Fibroblast of lung (primary cell): Measurements from ENCODE around the gene RBM4B. TPM values are rescaled to one million over a fixed set of nuclear protein-coding genes. Genes with fewer than 3 reads are reported as not detected.

ENCODE experiments used
- DNase-seq, 2 donors: peaks; one replicate each; pipeline versions ENCODE4 v3.0.0 to v3.0.0-alpha.2; 2010; ENCODE audit warnings: low read depth in 2 of 2
- H2AFZ ChIP-seq: 2 replicates; pipeline ENCODE4 v1.5.1; 2012; ENCODE audit warnings: low read length, control low read depth, inconsistent platforms
- H3K27ac ChIP-seq: 2 replicates; pipeline ENCODE4 v1.5.1; 2011; ENCODE audit warnings: low read length, control low read depth; ENCODE audit not compliant: insufficient read depth
- H3K27me3 ChIP-seq: 2 replicates; pipeline ENCODE4 v1.5.1; 2011; ENCODE audit warnings: mild to moderate bottlenecking, low read length; ENCODE audit not compliant: control insufficient read depth, insufficient read depth
- H3K36me3 ChIP-seq: 2 replicates; pipeline ENCODE4 v1.5.1; 2011; ENCODE audit warnings: low read length; ENCODE audit not compliant: control insufficient read depth, insufficient read depth
- H3K4me1 ChIP-seq: 2 replicates; pipeline ENCODE4 v1.5.1; 2011; ENCODE audit warnings: low read length; ENCODE audit not compliant: control insufficient read depth, insufficient read depth; ENCODE audit errors: extremely low read depth
- H3K4me2 ChIP-seq: 2 replicates; pipeline ENCODE4 v1.5.1; 2011; ENCODE audit warnings: low read length, control low read depth; ENCODE audit not compliant: insufficient read depth; ENCODE audit errors: extremely low read depth
- H3K4me3 ChIP-seq, 4 experiments: fragments of 200-600 bp in 1 of 4; sonication (generic) in 1 of 4; replicated peaks in 1 of 4; 2 replicates each; pipeline ENCODE4 v1.5.1; 2011 to 2016; ENCODE audit warnings: low read length in 4 of 4, low read depth in 3 of 4, mild to moderate bottlenecking in 3 of 4, control low read depth in 2 of 4, inconsistent platforms in 1 of 4, mixed read lengths in 1 of 4; ENCODE audit not compliant: insufficient read depth in 1 of 4; ENCODE audit errors: control extremely low read depth in 1 of 4
- H3K79me2 ChIP-seq: 2 replicates; pipeline ENCODE4 v1.5.1; 2012; ENCODE audit warnings: mild to moderate bottlenecking, low read length, inconsistent platforms; ENCODE audit not compliant: control insufficient read depth, insufficient read depth
- H3K9ac ChIP-seq: 2 replicates; pipeline ENCODE4 v1.5.1; 2011; ENCODE audit warnings: mild to moderate bottlenecking, low read length, control low read depth; ENCODE audit not compliant: insufficient read depth
- H3K9me3 ChIP-seq: 2 replicates; pipeline ENCODE4 v1.5.1; 2012; ENCODE audit warnings: low read depth, low read length; ENCODE audit not compliant: control insufficient read depth, insufficient read depth
- H4K20me1 ChIP-seq: 2 replicates; pipeline ENCODE4 v1.5.1; 2011; ENCODE audit warnings: low read length; ENCODE audit not compliant: control insufficient read depth, insufficient read depth; ENCODE audit errors: extremely low read depth
- EZH2 ChIP-seq: IDR thresholded peaks from 2 replicates; pipeline ENCODE4 v1.5.1; 2012; ENCODE audit warnings: low read length, control low read depth, mild to moderate bottlenecking; ENCODE audit errors: missing control alignments
- polyA plus RNA-seq, 2 donors: library from polyadenylated mRNA; depleted of rRNA in 1 of 2; stranded (reverse) in 1 of 2; unstranded in 1 of 2; fragments of >200 nt; gene quantifications; 2 replicates each; pipeline ENCODE4 v1.2.1, GENCODE V29; 2011 to 2012; ENCODE audit warnings: missing spikeins in 1 of 2
- total RNA-seq: library from RNA; depleted of rRNA; stranded (reverse); fragments of >200 nt; gene quantifications from 2 replicates; pipeline ENCODE4 v1.2.1, GENCODE V29; 2014
- TF ChIP-seq, protein P1 (sequence below), 2 donors: IDR thresholded peaks in 1 of 2; conservative IDR thresholded peaks in 1 of 2; 1 replicate in 1 of 2; 2 replicates in 1 of 2; pipeline ENCODE4 v1.5.1; 2011 to 2012; ENCODE audit warnings: low read length in 2 of 2, control low read depth in 1 of 2, inconsistent platforms in 1 of 2, low read depth in 1 of 2, mild to moderate bottlenecking in 1 of 2

Gene RBM4B
- total and polyA plus RNA-seq, 2 donors (not counting 1 experiment from before 2014, with no cell fraction given), result 24.6 to 28.4 TPM

DNA sequence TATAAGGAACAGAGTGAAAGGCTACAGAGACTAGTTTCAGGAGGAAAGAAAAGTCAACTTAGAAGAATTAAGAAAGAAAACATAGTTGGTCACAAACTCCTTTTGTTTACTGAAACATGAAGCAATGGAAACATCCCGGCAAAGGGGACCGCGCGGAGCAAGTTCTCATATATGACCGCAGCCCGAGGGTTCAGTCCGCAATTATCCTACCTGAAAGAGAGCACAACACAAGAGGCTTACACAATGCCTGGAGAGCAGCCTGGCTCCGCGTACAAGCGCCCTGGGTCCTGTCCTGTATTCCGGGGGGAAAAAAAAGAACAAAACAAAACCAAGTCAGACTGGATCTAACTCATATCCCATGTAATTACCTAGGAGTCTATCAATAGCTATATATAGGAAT is 12.3 kb downstream of the RBM4B start:
- H3K4me2 ChIP-seq, result no peak overlapping the region
- H3K79me2 ChIP-seq, result peaks cover 12% of the 10 kb centered on the region
- H3K9me3 ChIP-seq, result no peaks in the 10 kb centered on the region
- no peak overlapping the region for H3K4me3 ChIP-seq
- no peak for DNase-seq
- H3K36me3 ChIP-seq, result peaks cover 19% of the 10 kb centered on the region
- no peaks in the 10 kb centered on the region for H3K4me1 ChIP-seq
- no peak overlapping the region for H3K27ac ChIP-seq
- H2AFZ ChIP-seq, result no peak overlapping the region
- no peaks in the 10 kb centered on the region for H4K20me1 ChIP-seq
- no peak overlapping the region for H3K9ac ChIP-seq
- no peaks in the 10 kb centered on the region for H3K27me3 ChIP-seq
- no peak for TF ChIP-seq EZH2
- TF ChIP-seq, protein P1, sequence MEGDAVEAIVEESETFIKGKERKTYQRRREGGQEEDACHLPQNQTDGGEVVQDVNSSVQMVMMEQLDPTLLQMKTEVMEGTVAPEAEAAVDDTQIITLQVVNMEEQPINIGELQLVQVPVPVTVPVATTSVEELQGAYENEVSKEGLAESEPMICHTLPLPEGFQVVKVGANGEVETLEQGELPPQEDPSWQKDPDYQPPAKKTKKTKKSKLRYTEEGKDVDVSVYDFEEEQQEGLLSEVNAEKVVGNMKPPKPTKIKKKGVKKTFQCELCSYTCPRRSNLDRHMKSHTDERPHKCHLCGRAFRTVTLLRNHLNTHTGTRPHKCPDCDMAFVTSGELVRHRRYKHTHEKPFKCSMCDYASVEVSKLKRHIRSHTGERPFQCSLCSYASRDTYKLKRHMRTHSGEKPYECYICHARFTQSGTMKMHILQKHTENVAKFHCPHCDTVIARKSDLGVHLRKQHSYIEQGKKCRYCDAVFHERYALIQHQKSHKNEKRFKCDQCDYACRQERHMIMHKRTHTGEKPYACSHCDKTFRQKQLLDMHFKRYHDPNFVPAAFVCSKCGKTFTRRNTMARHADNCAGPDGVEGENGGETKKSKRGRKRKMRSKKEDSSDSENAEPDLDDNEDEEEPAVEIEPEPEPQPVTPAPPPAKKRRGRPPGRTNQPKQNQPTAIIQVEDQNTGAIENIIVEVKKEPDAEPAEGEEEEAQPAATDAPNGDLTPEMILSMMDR (conservative IDR thresholded peaks at IDR 0.05 in 1 of 2, IDR thresholded peaks at IDR 0.05 in 1 of 2; ENCODE audit: low read depth in 1 of 2, low read length in 2 of 2), result no peak

DNA sequence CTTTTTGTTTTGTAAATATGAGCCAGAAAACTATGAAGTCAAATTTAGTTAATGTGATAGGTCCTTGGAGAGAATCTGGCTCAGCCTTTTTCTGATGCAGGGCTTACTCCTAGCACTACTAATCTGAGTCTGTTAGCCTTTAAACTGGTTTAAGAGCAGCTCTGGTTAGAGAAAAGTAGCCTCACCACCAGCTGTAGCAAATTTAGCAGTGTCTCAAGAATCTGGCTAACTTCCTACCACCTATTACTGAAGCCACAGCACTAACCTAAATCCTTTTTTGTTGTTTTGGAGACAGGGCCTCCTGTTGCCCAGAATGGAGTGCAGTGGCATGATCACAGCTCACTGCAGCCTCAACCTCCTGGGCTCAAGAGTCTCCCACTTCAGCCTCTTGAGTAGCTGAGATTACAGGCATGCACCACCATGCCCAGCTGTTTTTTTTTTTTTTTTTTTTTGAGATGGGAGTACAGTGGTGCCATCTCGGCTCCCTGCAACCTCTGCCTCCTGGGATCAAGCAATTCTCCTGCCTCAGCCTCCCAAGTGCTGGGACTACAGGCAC is 13.9 kb downstream of the RBM4B start:
- no peak overlapping the region for H3K27ac ChIP-seq
- peaks cover 15% of the 10 kb centered on the region for H3K36me3 ChIP-seq

DNA sequence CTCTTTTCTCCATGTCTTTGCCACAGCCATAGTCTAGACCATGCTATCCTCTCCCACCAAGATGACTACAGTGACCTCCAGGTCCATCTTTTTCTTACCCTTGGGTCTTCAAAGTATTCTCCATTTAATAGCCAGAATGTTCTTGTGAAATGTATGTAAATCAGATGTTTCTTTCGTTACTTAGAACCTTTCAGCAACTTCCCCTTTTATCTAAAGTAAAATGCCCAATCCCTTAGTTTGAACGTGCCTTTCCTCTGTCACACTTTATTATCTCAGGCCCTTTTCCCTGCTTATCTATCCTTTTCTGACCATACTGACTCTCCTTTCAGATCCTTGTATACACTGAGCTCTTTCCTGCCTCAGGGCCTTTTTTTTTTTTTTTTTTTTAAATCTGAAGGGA is 17.9 kb downstream of the RBM4B start:
- TF ChIP-seq EZH2, result no peak
- TF ChIP-seq, protein P1 (conservative IDR thresholded peaks at IDR 0.05 in 1 of 2, IDR thresholded peaks at IDR 0.05 in 1 of 2; ENCODE audit: low read depth in 1 of 2, low read length in 2 of 2), result no peak
- Histone ChIP-seq H3K9me3 (no peaks in the 10 kb centered on the region), H3K36me3 (peaks cover 6% of the 10 kb centered on the region), H3K9ac (no peak overlapping the region), H3K4me2 (no peak overlapping the region), H3K27ac (no peak overlapping the region), H3K27me3 (no peaks in the 10 kb centered on the region), H3K79me2 (peaks cover 5% of the 10 kb centered on the region), H3K4me3 (no peak overlapping the region), H4K20me1 (no peaks in the 10 kb centered on the region), H2AFZ (no peak overlapping the region), H3K4me1 (no peaks in the 10 kb centered on the region)
- no peak for DNase-seq

More for the DNA sequence above, 13.9 kb downstream of the RBM4B start:
- Histone ChIP-seq H4K20me1 (no peaks in the 10 kb centered on the region), H3K27me3 (no peaks in the 10 kb centered on the region), H2AFZ (no peak overlapping the region), H3K79me2 (peaks cover 8% of the 10 kb centered on the region), H3K4me1 (no peaks in the 10 kb centered on the region), H3K4me2 (no peak overlapping the region), H3K4me3 (no peak overlapping the region), H3K9ac (no peak overlapping the region), H3K9me3 (no peaks in the 10 kb centered on the region)
- no peak for DNase-seq
- TF ChIP-seq EZH2, result no peak
- TF ChIP-seq, protein P1 (conservative IDR thresholded peaks at IDR 0.05 in 1 of 2, IDR thresholded peaks at IDR 0.05 in 1 of 2; ENCODE audit: low read depth in 1 of 2, low read length in 2 of 2), result no peak
